Psoas muscle (tissue), 8 donors: Measurements from ENCODE around the gene IDH3G. TPM values are rescaled to one million over a fixed set of nuclear protein-coding genes. Genes with fewer than 3 reads are reported as not detected.

Experiments used
- ATAC-seq, 4 donors: fragments of 200-7000 bp; cut with Tn5 transposase; one replicate each; pipeline ENCODE4 v1.9.1; 2020; ENCODE audit warnings: moderate library complexity in 3 of 4, mild to moderate bottlenecking in 2 of 4
- DNase-seq, 2 donors: peaks; one replicate each; pipeline ENCODE4 v3.0.0-alpha.2; 2020
- H3K27ac ChIP-seq: fragments of 200-600 bp; one replicate; pipeline ENCODE4 v1.8.0; 2022
- H3K27me3 ChIP-seq, 3 donors: fragments of 200-600 bp in 1 of 3; one replicate each; pipeline versions ENCODE4 v1.6.1 to v1.8.0; 2013 to 2022; ENCODE audit warnings: low read length in 2 of 3, mild to moderate bottlenecking in 2 of 3, moderate library complexity in 1 of 3; ENCODE audit not compliant: insufficient read depth in 3 of 3
- H3K36me3 ChIP-seq, 2 donors: fragments of 200-600 bp in 1 of 2; one replicate each; pipeline versions ENCODE4 v1.6.1 to v1.8.0; 2013 to 2022; ENCODE audit warnings: low read depth in 1 of 2, mild to moderate bottlenecking in 1 of 2, moderate library complexity in 1 of 2; ENCODE audit not compliant: insufficient read depth in 1 of 2
- H3K4me1 ChIP-seq: fragments of 200-600 bp; one replicate; pipeline ENCODE4 v1.8.0; 2022
- H3K4me3 ChIP-seq: fragments of 200-600 bp; one replicate; pipeline ENCODE4 v1.8.0; 2022; ENCODE audit warnings: mild to moderate bottlenecking
- H3K9me3 ChIP-seq: fragments of 200-600 bp; one replicate; pipeline ENCODE4 v1.8.0; 2022
- WGBS, 3 donors: extraction: QIAGEN DNeasy Blood & Tissue Kit; methylation state at CpG; one replicate each; pipeline versions ENCODE4 v1.1.6 to v1.1.7; 2013; 5-methylcytosine and 5-hydroxymethylcytosine counted together
- intact Hi-C, 2 donors: fragments of 100-400 bp; cut with DNase I; formaldehyde crosslinking; loops; one replicate each; pipeline versions ENCODE4 v1.11.0 to v1.14.2; 2022
- polyA plus RNA-seq, 3 donors: library from polyadenylated mRNA; stranded (reverse); fragments of 200-250 nt; gene quantifications; one replicate each; pipeline ENCODE4 v1.2.3, GENCODE V29; 2013
- total RNA-seq, 4 donors: library from RNA; stranded (reverse); fragmentation: NEBNext Ultra II Directional in 2 of 4; extraction: Animal tissue kit (Norgen Biotek cat#: 25700) in 2 of 4; gene quantifications; one replicate each; pipeline versions ENCODE4 v1.2.1 to v1.2.4, GENCODE V29; 2021 to 2023
- TF ChIP-seq, protein P1 (sequence below): fragments of 200-600 bp; IDR thresholded peaks from one replicate; pipeline ENCODE4 v1.8.0; 2022; ENCODE audit warnings: antibody characterized with exemption
- donor health status: healthy with polysubstance abuse.
- donor health status: DM: no; HTN: no; CAD: no; lungs with moderate emphysema.
- donor health status: Bipolar disorder and iron deficiency.
- donor health status: healthy.
- donor health status: DM: yes; HTN: yes; CAD: no.
- donor health status: DM: no; HTN: no; CAD: no.
- donor health status: DM: no; HTN: no; CAD: no.
- donor health status: DM: yes; HTN: yes; CAD: no.

Gene IDH3G
- total and polyA plus RNA-seq, 7 donors: 25.0 to 56.9 (median 50.5) TPM

- TF ChIP-seq, protein P1, sequence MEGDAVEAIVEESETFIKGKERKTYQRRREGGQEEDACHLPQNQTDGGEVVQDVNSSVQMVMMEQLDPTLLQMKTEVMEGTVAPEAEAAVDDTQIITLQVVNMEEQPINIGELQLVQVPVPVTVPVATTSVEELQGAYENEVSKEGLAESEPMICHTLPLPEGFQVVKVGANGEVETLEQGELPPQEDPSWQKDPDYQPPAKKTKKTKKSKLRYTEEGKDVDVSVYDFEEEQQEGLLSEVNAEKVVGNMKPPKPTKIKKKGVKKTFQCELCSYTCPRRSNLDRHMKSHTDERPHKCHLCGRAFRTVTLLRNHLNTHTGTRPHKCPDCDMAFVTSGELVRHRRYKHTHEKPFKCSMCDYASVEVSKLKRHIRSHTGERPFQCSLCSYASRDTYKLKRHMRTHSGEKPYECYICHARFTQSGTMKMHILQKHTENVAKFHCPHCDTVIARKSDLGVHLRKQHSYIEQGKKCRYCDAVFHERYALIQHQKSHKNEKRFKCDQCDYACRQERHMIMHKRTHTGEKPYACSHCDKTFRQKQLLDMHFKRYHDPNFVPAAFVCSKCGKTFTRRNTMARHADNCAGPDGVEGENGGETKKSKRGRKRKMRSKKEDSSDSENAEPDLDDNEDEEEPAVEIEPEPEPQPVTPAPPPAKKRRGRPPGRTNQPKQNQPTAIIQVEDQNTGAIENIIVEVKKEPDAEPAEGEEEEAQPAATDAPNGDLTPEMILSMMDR: no peak
- no peaks in the 10 kb centered on the region for H3K36me3 ChIP-seq
- H3K4me3 ChIP-seq: no peak overlapping the region
- H3K27ac ChIP-seq: no peak overlapping the region
- H3K4me1 ChIP-seq: no peaks in the 10 kb centered on the region
- intact Hi-C loops: no loop called here
- WGBS, 3 donors: 94 to 95% (median 95%) methylated on average over 20 to 85 of the region's 87 CpGs
- ATAC-seq (no peak), DNase-seq (no peak)
- H3K27me3 ChIP-seq: peaks cover 0 to 8% (median 0%) of the 10 kb centered on the region in 3 donors
- no peaks in the 10 kb centered on the region for H3K9me3 ChIP-seq
Measured at GRCh38 chrX:153803211-153804099, 9.3 kb upstream of the IDH3G start.

DNA sequence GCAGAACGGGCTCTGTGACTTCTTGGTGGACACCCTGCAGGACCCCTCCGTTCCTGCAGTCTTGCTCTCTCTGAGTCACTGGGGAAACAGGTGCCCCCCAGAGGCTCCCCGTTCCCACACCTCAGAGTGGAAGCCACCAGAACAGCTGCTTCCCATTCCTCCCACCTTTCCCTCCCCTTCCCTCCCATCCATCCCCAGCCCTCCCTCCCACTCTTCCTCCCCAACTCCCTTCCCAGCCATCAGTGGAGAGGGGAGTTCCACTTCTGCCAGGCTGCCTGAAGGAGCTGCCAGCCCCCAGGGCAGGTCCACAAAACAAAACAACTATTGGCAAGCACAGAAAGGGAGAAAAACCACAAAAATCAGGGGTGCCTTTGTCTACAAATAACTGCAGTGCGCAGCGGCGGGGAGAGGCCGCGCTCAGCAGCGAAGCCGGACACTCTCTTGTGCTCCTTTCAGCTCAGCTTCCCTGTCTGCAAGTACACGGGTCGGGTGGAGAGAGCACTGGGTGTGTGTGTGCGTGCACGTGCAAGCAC lies 8.4 kb upstream of the IDH3G start:
- WGBS, 3 donors: 68 to 87% (median 81%) methylated on average over 10 to 14 of the region's 14 CpGs
- Histone ChIP-seq H3K27ac (no peak overlapping the region), H3K27me3 (peaks cover 0 to 5% (median 0%) of the 10 kb centered on the region in 3 donors), H3K36me3 (peaks cover 0 to 8% of the 10 kb centered on the region in 2 donors), H3K9me3 (no peaks in the 10 kb centered on the region), H3K4me1 (no peaks in the 10 kb centered on the region), H3K4me3 (no peak overlapping the region)
- TF ChIP-seq, protein P1: no peak
- ATAC-seq: no peak
- no peak for DNase-seq
- intact Hi-C loops: no loop called here

DNA sequence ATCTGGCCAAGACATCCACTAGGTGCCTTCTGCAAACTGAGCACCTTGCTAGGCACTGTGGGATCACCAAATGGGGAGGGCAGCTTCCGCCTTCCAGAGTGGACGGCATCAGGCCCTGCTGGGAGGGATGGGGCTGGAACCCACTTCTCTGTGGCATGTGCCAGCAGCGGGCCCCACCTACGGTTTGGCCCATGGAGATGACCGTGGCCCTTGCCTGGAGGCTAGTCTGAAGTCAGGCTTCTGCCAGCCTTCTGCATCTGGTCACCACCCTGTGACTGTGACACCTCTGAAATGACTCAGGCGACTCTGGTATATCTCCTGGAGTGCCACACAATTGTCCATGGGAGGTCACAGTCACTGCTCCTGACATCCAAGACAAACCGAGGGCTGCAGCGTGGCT lies 7.5 kb upstream of the IDH3G start:
- ATAC-seq (no peak), DNase-seq (no peak)
- H3K4me3 ChIP-seq: no peak overlapping the region
- no peaks in the 10 kb centered on the region for H3K4me1 ChIP-seq
- TF ChIP-seq, protein P1: no peak
- no peak overlapping the region for H3K27ac ChIP-seq
- peaks cover 0 to 5% (median 0%) of the 10 kb centered on the region in 3 donors for H3K27me3 ChIP-seq
- WGBS, 3 donors: 88 to 92% (median 89%) methylated on average over 7 to 8 of the region's 8 CpGs
- H3K9me3 ChIP-seq: no peaks in the 10 kb centered on the region
- H3K36me3 ChIP-seq: peaks cover 4 to 13% of the 10 kb centered on the region in 2 donors
- intact Hi-C loops: no loop called here

DNA sequence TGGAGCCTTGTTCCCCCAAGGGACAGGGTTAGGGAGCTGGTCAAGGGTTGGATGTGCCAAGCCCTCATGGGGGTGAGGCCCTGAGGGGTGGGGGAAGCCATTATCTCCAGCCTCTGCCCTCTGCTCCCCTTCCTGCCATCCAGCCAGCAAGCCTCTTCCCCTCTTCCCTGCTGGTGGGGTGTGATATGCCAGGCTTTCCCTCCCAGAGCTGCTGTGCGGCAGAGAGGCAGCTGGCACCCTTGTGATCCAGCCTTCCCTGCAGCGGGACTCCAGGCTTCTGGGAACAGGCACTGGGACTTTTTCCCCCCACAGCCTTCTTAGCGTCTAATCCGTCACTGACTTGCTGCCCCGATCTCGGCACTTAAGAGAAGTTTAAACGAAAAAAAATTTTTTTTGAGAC lies 6.6 kb upstream of the IDH3G start:
- no peaks in the 10 kb centered on the region for H3K27me3 ChIP-seq
- no peaks in the 10 kb centered on the region for H3K9me3 ChIP-seq
- DNase-seq (no peak), ATAC-seq (peak; percentile 2 to 20 (median 12))
- TF ChIP-seq, protein P1: no peak
- no peak overlapping the region for H3K4me3 ChIP-seq
- H3K36me3 ChIP-seq: peaks cover 4 to 13% of the 10 kb centered on the region in 2 donors
- no peaks in the 10 kb centered on the region for H3K4me1 ChIP-seq
- no peak overlapping the region for H3K27ac ChIP-seq
- intact Hi-C loops: no loop called here
- WGBS, 3 donors: 64 to 75% (median 68%) methylated on average over 5 to 7 of the region's 7 CpGs
